Neural progenitor cell (in vitro differentiated cells): Measurements from ENCODE around the gene AMPH.

Experiments used
- CTCF ChIP-seq: fragments of 200-600 bp; sonication (generic); IDR thresholded peaks from 2 replicates; pipeline ENCODE4 v1.5.1; 2017; ENCODE audit warnings: antibody characterized with exemption, mild to moderate bottlenecking
- EZH2 ChIP-seq: fragments of 200-600 bp; sonication (generic); IDR thresholded peaks from 2 replicates; pipeline ENCODE4 v1.6.1; 2017; ENCODE audit warnings: antibody characterized with exemption, mild to moderate bottlenecking, moderate library complexity
- EZH2phosphoT487 ChIP-seq: fragments of 200-600 bp; sonication (generic); IDR thresholded peaks from 2 replicates; pipeline ENCODE4 v1.6.1; 2017; ENCODE audit warnings: antibody characterized with exemption

GRCh38 chr7:38393874-38394273, 237.3 kb downstream of the AMPH start:
- TF ChIP-seq CTCF (no peak), EZH2 (no peak), EZH2phosphoT487 (no peak)
